Endothelial cell of umbilical vein (primary cell): Measurements from ENCODE around the gene SYNE1. TPM values are rescaled to one million over a fixed set of nuclear protein-coding genes. Genes with fewer than 3 reads are reported as not detected.

Experiments
- BruUV-seq: library from RNA; stranded (reverse); fragments of 400-500 nt; replicated peaks from 2 replicates; lab custom pipeline; 2021; lab: Mats Ljungman, UMichigan
- CTCF ChIA-PET: fragments of 300-600, 350-600 bp; sonication (Branson Sonifier 250); formaldehyde crosslinking; loops from one replicate; lab custom pipeline; 2021; ENCODE audit warnings: antibody characterized with exemption, inconsistent platforms; lab: Charles Lee
- POLR2A ChIA-PET: fragments of 300-600, 350-600 bp; sonication (Branson Sonifier 250); formaldehyde crosslinking; loops from one replicate; lab custom pipeline; 2021; ENCODE audit warnings: antibody characterized with exemption, inconsistent platforms; lab: Charles Lee
- DNase-seq: peaks from one replicate; pipeline ENCODE4 v3.0.0-alpha.2; 2011; ENCODE audit warnings: low read depth, low spot score
- FAIRE-seq: peaks from 2 replicates; lab custom pipeline; 2011; peaks lifted over from hg19 to GRCh38; lab: Jason Lieb, UNC
- H2AFZ ChIP-seq: 2 replicates; pipeline ENCODE4 v1.6.0; 2012; ENCODE audit warnings: low read depth, low read length, control low read depth, inconsistent platforms
- H3K27ac ChIP-seq: 2 replicates; pipeline ENCODE4 v1.5.1; 2011; ENCODE audit warnings: low read depth, mild to moderate bottlenecking, control low read depth, low read length, moderate library complexity; ENCODE audit not compliant: insufficient read depth
- H3K27me3 ChIP-seq, 2 experiments: 2 replicates each; pipeline versions ENCODE4 v1.6.0 to v1.6.1; 2011; ENCODE audit warnings: low read length in 2 of 2, mixed read lengths in 1 of 2; ENCODE audit not compliant: control insufficient read depth in 2 of 2, insufficient read depth in 2 of 2
- H3K36me3 ChIP-seq, 2 experiments: 2 replicates in 1 of 2; 3 replicates in 1 of 2; pipeline ENCODE4 v1.5.1; 2011; ENCODE audit warnings: low read length in 2 of 2, mild to moderate bottlenecking in 1 of 2, moderate library complexity in 1 of 2; ENCODE audit not compliant: control insufficient read depth in 2 of 2, insufficient read depth in 2 of 2; ENCODE audit errors: extremely low read depth in 1 of 2
- H3K4me1 ChIP-seq: 3 replicates; pipeline ENCODE4 v1.5.1; 2011; ENCODE audit warnings: mild to moderate bottlenecking, low read length; ENCODE audit not compliant: control insufficient read depth, insufficient read depth; ENCODE audit errors: extremely low read depth
- H3K4me2 ChIP-seq: 2 replicates; pipeline ENCODE4 v1.6.1; 2011; ENCODE audit warnings: low read length, control low read depth, mixed read lengths; ENCODE audit not compliant: insufficient read depth
- H3K4me3 ChIP-seq, 3 experiments: fragments of 200-600 bp in 1 of 3; sonication (generic), shearing (Covaris generic) in 1 of 3; replicated peaks in 1 of 3; 2 replicates each; pipeline ENCODE4 v1.5.1; 2011 to 2016; ENCODE audit warnings: control low read depth in 3 of 3, low read length in 3 of 3, mild to moderate bottlenecking in 2 of 3, inconsistent platforms in 1 of 3, low read depth in 1 of 3, moderate library complexity in 1 of 3; ENCODE audit not compliant: insufficient read depth in 1 of 3
- H3K79me2 ChIP-seq: 2 replicates; pipeline ENCODE4 v1.6.0; 2012; ENCODE audit warnings: low read length, inconsistent platforms; ENCODE audit not compliant: control insufficient read depth, insufficient read depth
- H3K9ac ChIP-seq: replicated peaks from 2 replicates; pipeline ENCODE3; 2011; ENCODE audit warnings: low read length, control low read depth; ENCODE audit not compliant: insufficient read depth; ENCODE audit errors: extremely low read depth
- H3K9me1 ChIP-seq: replicated peaks from 3 replicates; pipeline ENCODE4 v1.6.0; 2011; ENCODE audit warnings: mild to moderate bottlenecking, low read length; ENCODE audit not compliant: control insufficient read depth, insufficient read depth; ENCODE audit errors: extremely low read depth
- H3K9me3 ChIP-seq: replicated peaks from 2 replicates; pipeline ENCODE4 v1.5.1; 2012; ENCODE audit warnings: low read length, inconsistent platforms; ENCODE audit not compliant: control insufficient read depth, insufficient read depth
- H4K20me1 ChIP-seq: replicated peaks from 2 replicates; pipeline ENCODE3; 2011; ENCODE audit warnings: mild to moderate bottlenecking, low read length; ENCODE audit not compliant: control insufficient read depth, insufficient read depth; ENCODE audit errors: extremely low read depth
- CTCF ChIP-seq, 2 donors: IDR thresholded peaks; 1 replicate in 1 of 2; 2 replicates in 1 of 2; pipeline ENCODE4 v1.5.1; 2011; ENCODE audit warnings: low read length in 2 of 2, mild to moderate bottlenecking in 2 of 2, moderate library complexity in 2 of 2, control low read depth in 1 of 2, inconsistent platforms in 1 of 2, low read depth in 1 of 2; ENCODE audit not compliant: insufficient read depth in 1 of 2; ENCODE audit errors: extremely low read depth in 1 of 2
- FOS ChIP-seq: IDR thresholded peaks from 2 replicates; pipeline ENCODE4 v1.6.1; 2011; ENCODE audit warnings: mild to moderate bottlenecking, low read length, moderate library complexity, borderline replicate concordance; ENCODE audit not compliant: insufficient read depth
- GATA2 ChIP-seq: IDR thresholded peaks from 2 replicates; pipeline ENCODE4 v1.7.0; 2011; ENCODE audit warnings: low read depth, mild to moderate bottlenecking, moderate library complexity, mixed read lengths, low read length; ENCODE audit not compliant: insufficient read length, insufficient read depth
- MAX ChIP-seq: IDR thresholded peaks from 2 replicates; pipeline ENCODE4 v1.6.1; 2011; ENCODE audit not compliant: insufficient read depth, insufficient read length
- MYC ChIP-seq: IDR thresholded peaks from one replicate; pipeline ENCODE4 v1.6.1; 2011; ENCODE audit warnings: mild to moderate bottlenecking, low read depth, low read length
- POLR2A ChIP-seq: IDR thresholded peaks from 2 replicates; pipeline ENCODE4 v1.6.1; 2012; ENCODE audit warnings: low read depth, mild to moderate bottlenecking, control low read depth, low read length
- POLR2AphosphoS5 ChIP-seq: IDR thresholded peaks from 2 replicates; pipeline ENCODE4 v1.6.1; 2012; ENCODE audit warnings: low read depth, mild to moderate bottlenecking, control low read depth, low read length, moderate library complexity; ENCODE audit not compliant: insufficient read depth
- dilution Hi-C: fragments of 300-500 bp; cut with MboI; formaldehyde crosslinking; loops from one replicate; pipeline ENCODE4 v1.15.0; 2019; ENCODE audit warnings: low sequenced_read_pairs; ENCODE audit not compliant: extremely low pct_ligation_motif_present
- intact Hi-C: fragments of 100-400 bp; cut with micrococcal nuclease; formaldehyde crosslinking; loops from one replicate; pipeline ENCODE4 v1.10.0; 2022
- polyA plus RNA-seq, 4 experiments: library from polyadenylated mRNA; depleted of rRNA in 3 of 4; stranded (reverse) in 3 of 4; unstranded in 1 of 4; fragments of >200 nt; gene quantifications; 2 replicates each; pipeline versions ENCODE4 v1.2.1 to v1.2.3, GENCODE V29; 2011 to 2012; ENCODE audit warnings: missing spikeins in 1 of 4
- total RNA-seq: library from RNA; stranded (reverse); gene quantifications from 2 replicates; pipeline ENCODE4 v1.2.3, GENCODE V29; 2021

Gene SYNE1
- total and polyA plus RNA-seq, 2 donors (not counting 3 experiments of a cell fraction or from before 2014, with no cell fraction given), result 26.5 to 52.3 TPM

- intact Hi-C loops (no loop called here), dilution Hi-C loops (no loop called here)
- H3K36me3 ChIP-seq, result no peaks in the 10 kb centered on the region
- CTCF ChIA-PET, result interaction anchor here (0.6 kb wide), 1 partner anchor 207 kb away, joined by 3 read pairs; no protein-coding TSS in a partner anchor
- H3K4me2 ChIP-seq, result no peak overlapping the region
- H3K9ac ChIP-seq, result no peak overlapping the region
- FAIRE-seq (no peak), DNase-seq (no peak)
- no peaks in the 10 kb centered on the region for H3K79me2 ChIP-seq
- H2AFZ ChIP-seq, result no peak overlapping the region
- H4K20me1 ChIP-seq, result no peaks in the 10 kb centered on the region
- POLR2A ChIA-PET, result no interaction called here
- TF ChIP-seq FOS, result no peak
- TF ChIP-seq CTCF (IDR thresholded peaks at IDR 0.05; ENCODE audit: extremely low read depth in 1 of 2, insufficient read depth in 1 of 2, low read depth in 1 of 2, low read length in 2 of 2), result no peak
- no peak for TF ChIP-seq POLR2A
- no peak for TF ChIP-seq POLR2AphosphoS5
- no peak for TF ChIP-seq MYC
- no peak for TF ChIP-seq MAX
- no peak for TF ChIP-seq GATA2
- no peak overlapping the region for H3K27ac ChIP-seq
- no peak overlapping the region for H3K4me3 ChIP-seq
- H3K4me1 ChIP-seq, result no peaks in the 10 kb centered on the region
- no peaks in the 10 kb centered on the region for H3K9me3 ChIP-seq
- no TSS peak for BruUV-seq
- no peaks in the 10 kb centered on the region for H3K9me1 ChIP-seq
- H3K27me3 ChIP-seq, result no peaks in the 10 kb centered on the region
These were observed 204.4 kb downstream of the SYNE1 start for GRCh38 chr6:152432758-152433157.
